Thyroid gland (tissue), 4 donors: ENCODE results near the gene GAREM1. TPM values are rescaled to one million over a fixed set of nuclear protein-coding genes. Genes with fewer than 3 reads are reported as not detected.

Source experiments
- DNase-seq, 2 donors: peaks; one replicate each; pipeline ENCODE4 v3.0.0-alpha.2; 2019
- H3K27ac ChIP-seq, 3 donors: fragments of 200-600 bp; sonication (generic); 1 replicate in 2 of 3; 2 replicates in 1 of 3; pipeline ENCODE4 v1.5.1; 2016 to 2019; ENCODE audit warnings: mild to moderate bottlenecking in 1 of 3, moderate library complexity in 1 of 3
- H3K27me3 ChIP-seq: fragments of 200-600 bp; sonication (generic); one replicate; pipeline ENCODE4 v1.5.1; 2019
- H3K36me3 ChIP-seq, 2 donors: fragments of 200-600 bp; sonication (generic); one replicate each; pipeline ENCODE4 v1.5.1; 2016 to 2019
- H3K4me1 ChIP-seq, 2 donors: fragments of 200-600 bp; sonication (generic); one replicate each; pipeline ENCODE4 v1.5.1; 2017 to 2019
- H3K4me3 ChIP-seq, 3 donors: fragments of 200-600 bp; sonication (generic); replicated peaks in 1 of 3; 1 replicate in 2 of 3; 2 replicates in 1 of 3; pipeline ENCODE4 v1.5.1; 2016; ENCODE audit warnings: mild to moderate bottlenecking in 1 of 3
- H3K9me3 ChIP-seq: fragments of 200-600 bp; sonication (generic); one replicate; pipeline ENCODE4 v1.5.1; 2017
- CTCF ChIP-seq, 6 experiments: fragments of 200-600 bp in 3 of 6; fragments of 450-650 bp in 3 of 6; sonication (generic) in 3 of 6; IDR thresholded peaks; one replicate each; pipeline ENCODE4 v1.5.1; 2016 to 2019; ENCODE audit warnings: antibody characterized with exemption in 6 of 6, mild to moderate bottlenecking in 2 of 6, inconsistent platforms in 1 of 6, moderate library complexity in 1 of 6
- POLR2A ChIP-seq, 2 donors: fragments of 450-650 bp; IDR thresholded peaks; one replicate each; pipeline ENCODE4 v1.6.1; 2017; ENCODE audit warnings: antibody characterized with exemption in 2 of 2, mild to moderate bottlenecking in 2 of 2, moderate library complexity in 1 of 2
- WGBS, 2 donors: methylation state at CpG; one replicate each; pipeline ENCODE4 v1.1.5; 2017; 5-methylcytosine and 5-hydroxymethylcytosine counted together
- intact Hi-C: fragments of 100-400 bp; cut with DNase I; formaldehyde crosslinking; loops from one replicate; pipeline ENCODE4 v1.15.1; 2023
- total RNA-seq, 4 donors: library from RNA; depleted of rRNA; stranded (reverse); fragments of >200 nt; gene quantifications; one replicate each; pipeline ENCODE4 v1.2.3, GENCODE V29; 2016

The GAREM1 gene
- total RNA-seq, 4 donors from 2014 or later, result 4.6 to 6.8 (median 5.8) TPM

GRCh38 chr18:32280911-32281310 lies 189.8 kb downstream of the GAREM1 start:
- H3K9me3 ChIP-seq, result no peaks in the 10 kb centered on the region
- H3K4me3 ChIP-seq, result no peak overlapping the region
- no peaks in the 10 kb centered on the region for H3K27me3 ChIP-seq
- no peak for TF ChIP-seq CTCF (IDR thresholded peaks at IDR 0.05)
- TF ChIP-seq POLR2A (IDR thresholded peaks at IDR 0.05), result no peak
- H3K36me3 ChIP-seq, result no peaks in the 10 kb centered on the region
- H3K27ac ChIP-seq, result no peak overlapping the region
- intact Hi-C loops, result no loop called here
- no peak for DNase-seq
- 92 to 93% methylated on average over 4 of the region's 4 CpGs for WGBS, 2 donors
- H3K4me1 ChIP-seq, result no peaks in the 10 kb centered on the region

- 70 to 76% methylated on average over 4 of the region's 4 CpGs for whole genome bisulfite sequencing, 2 donors
- intact Hi-C loops, result no loop called here
- H3K27ac ChIP-seq, result no peak overlapping the region
- H3K9me3 ChIP-seq, result no peaks in the 10 kb centered on the region
- no peaks in the 10 kb centered on the region for H3K27me3 ChIP-seq
- no peak overlapping the region for H3K4me3 ChIP-seq
- H3K4me1 ChIP-seq, result no peaks in the 10 kb centered on the region
- TF ChIP-seq CTCF (IDR thresholded peaks at IDR 0.05) (no peak), POLR2A (IDR thresholded peaks at IDR 0.05) (no peak)
- H3K36me3 ChIP-seq, result no peaks in the 10 kb centered on the region
- DNase-seq, result no peak
These were observed 190.4 kb downstream of the GAREM1 start for GRCh38 chr18:32280188-32280783.

- Histone ChIP-seq H3K27me3 (no peaks in the 10 kb centered on the region), H3K36me3 (no peaks in the 10 kb centered on the region), H3K9me3 (no peaks in the 10 kb centered on the region), H3K27ac (no peak overlapping the region), H3K4me1 (no peaks in the 10 kb centered on the region), H3K4me3 (no peak overlapping the region)
- intact Hi-C loops, result no loop called here
- TF ChIP-seq CTCF (IDR thresholded peaks at IDR 0.05) (no peak), POLR2A (IDR thresholded peaks at IDR 0.05) (no peak)
- DNase-seq, result no peak
- 80 to 83% methylated on average over 4 of the region's 4 CpGs for WGBS, 2 donors
These were observed 192.4 kb downstream of the GAREM1 start for GRCh38 chr18:32278177-32278799.

- H3K4me3 ChIP-seq, result no peak overlapping the region
- DNase-seq, result no peak
- WGBS, 2 donors, result 43 to 60% methylated on average over 2 of the region's 2 CpGs
- intact Hi-C loops, result no loop called here
- H3K36me3 ChIP-seq, result no peaks in the 10 kb centered on the region
- H3K27me3 ChIP-seq, result no peaks in the 10 kb centered on the region
- TF ChIP-seq POLR2A (IDR thresholded peaks at IDR 0.05) (no peak), CTCF (IDR thresholded peaks at IDR 0.05) (no peak)
- H3K27ac ChIP-seq, result no peak overlapping the region
- no peaks in the 10 kb centered on the region for H3K4me1 ChIP-seq
- H3K9me3 ChIP-seq, result no peaks in the 10 kb centered on the region
These were observed 193.1 kb downstream of the GAREM1 start for GRCh38 chr18:32277549-32277948.

- H3K4me1 ChIP-seq, result no peaks in the 10 kb centered on the region
- H3K27me3 ChIP-seq, result no peaks in the 10 kb centered on the region
- no peak overlapping the region for H3K27ac ChIP-seq
- no peaks in the 10 kb centered on the region for H3K9me3 ChIP-seq
- intact Hi-C loops, result no loop called here
- H3K36me3 ChIP-seq, result no peaks in the 10 kb centered on the region
- TF ChIP-seq POLR2A (IDR thresholded peaks at IDR 0.05), result no peak
- no peak for TF ChIP-seq CTCF (IDR thresholded peaks at IDR 0.05)
- DNase-seq, result no peak
- 91 to 94% methylated on average over 4 of the region's 4 CpGs for WGBS, 2 donors
- no peak overlapping the region for H3K4me3 ChIP-seq
These were observed 193.8 kb downstream of the GAREM1 start for GRCh38 chr18:32276906-32277305.
